Endometrial microvascular endothelial cells (primary cell): ENCODE measurements around the gene VILL. TPM values are rescaled to one million over a fixed set of nuclear protein-coding genes. Genes with fewer than 3 reads are reported as not detected.
"Not testable (repeated sequence)": the region's sequence is repeated elsewhere in the genome, so short reads cannot be mapped to it uniquely, and the experiment has no call there.

Experiments
- in situ Hi-C: cut with HindIII; loops from 2 replicates; pipeline ENCODE4 v1.10.0; 2017; ENCODE audit warnings: low sequenced_read_pairs, low pct_unique_long_range_greater_than_20kb; ENCODE audit errors: inconsistent ontology term
- total RNA-seq: library from RNA; depleted of rRNA; stranded (reverse); fragments of >200 nt; gene quantifications from one replicate; pipeline ENCODE4 v1.2.3, GENCODE V29; 2015; ENCODE audit errors: inconsistent ontology term

The VILL gene
- total RNA-seq, 1 donor from 2014 or later: 4.4 TPM

DNA sequence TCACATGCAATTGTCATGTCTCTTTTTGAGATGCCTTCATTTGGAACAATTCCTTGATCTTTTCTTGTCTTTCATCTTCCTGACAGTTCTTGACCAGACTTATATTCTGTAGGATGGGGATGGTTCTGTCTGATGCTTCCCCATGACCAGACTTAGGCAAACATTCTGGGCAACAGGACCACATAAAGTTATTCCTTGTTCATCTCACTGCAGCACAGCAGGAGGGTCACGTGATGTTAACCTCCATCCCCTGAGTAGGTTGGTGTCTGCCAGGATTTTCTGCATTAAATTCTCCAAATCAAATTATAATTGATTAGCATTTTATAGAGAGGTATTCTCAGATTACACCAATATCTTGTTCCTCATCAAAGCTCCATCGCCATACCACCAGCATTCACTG, 56.2 kb downstream of the VILL start:
- in situ Hi-C loops: no loop called here

DNA sequence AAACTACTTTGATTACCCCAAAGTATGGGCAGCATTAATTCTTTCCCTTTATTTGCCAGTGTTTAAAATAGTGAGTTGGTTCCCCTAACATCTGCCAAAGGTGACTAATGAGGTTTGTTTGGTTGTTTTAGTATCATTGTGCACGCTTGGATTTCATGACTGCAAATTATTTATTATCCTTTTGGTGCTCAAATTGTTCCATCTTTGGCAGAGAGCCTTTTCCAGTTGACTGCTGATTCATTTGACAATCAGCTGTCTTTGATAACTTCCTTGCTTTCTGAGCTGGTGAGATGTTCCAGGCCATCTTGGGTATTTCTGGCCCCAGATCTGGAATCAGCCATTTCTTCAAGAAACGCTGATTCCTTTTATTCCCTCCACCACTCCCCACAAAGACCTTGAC, 57.3 kb downstream of the VILL start:
- in situ Hi-C loops: no loop called here

DNA sequence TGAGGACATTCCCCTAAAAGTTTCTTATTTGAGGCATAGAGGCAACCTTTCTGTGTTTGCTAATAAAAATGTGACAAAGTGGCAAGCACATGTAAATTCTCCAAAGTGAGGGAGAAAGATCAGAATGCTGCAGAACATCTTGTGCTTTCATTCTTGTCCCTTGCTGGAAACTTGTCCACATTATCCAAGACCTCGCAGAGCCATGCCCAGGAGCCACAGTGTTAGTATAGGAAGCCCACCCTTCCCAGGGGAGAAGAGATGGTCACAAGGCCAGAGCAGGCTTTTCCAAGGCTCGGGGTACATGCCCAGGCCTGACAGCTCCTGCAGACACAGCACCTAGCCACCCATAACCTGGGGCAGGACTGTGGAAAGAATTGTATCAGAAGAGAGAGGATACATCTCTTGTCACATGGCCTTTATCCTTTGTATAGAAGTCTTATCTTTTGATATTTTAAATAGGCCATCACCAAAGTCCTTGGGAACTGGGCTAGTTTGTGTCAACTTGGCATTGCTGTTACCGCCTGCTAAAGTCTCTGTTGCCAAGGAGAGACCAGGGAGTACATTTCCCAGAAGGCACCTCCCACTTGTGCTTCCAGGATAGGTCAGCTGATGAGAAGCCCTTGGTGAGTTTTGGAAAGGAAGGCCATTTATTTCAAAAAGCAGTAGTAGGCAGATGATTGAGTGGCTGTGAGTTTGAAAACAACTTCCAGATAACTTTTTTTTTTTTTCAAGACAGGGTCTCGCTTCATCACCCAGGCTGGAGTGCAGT, 59.0 kb downstream of the VILL start:
- in situ Hi-C loops: no loop called here

DNA sequence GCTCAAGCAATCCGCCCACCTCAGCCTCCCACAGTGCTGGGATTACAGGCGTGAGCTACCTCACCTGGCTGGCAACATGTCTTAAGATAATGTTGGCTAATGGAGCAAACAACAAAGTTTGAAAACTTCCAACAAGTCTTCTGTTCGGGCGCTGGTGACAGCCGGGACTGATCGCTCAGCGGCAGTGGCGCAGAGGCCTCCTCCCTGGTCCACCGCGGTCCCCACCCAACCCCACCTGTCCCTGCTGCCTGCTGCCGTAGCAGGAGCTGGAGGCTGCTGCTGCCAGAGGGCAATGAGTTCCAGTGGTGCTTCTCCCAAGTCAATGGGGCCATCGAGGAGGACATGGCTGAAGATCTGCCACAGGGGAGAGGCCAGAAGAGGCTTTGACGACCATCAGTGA, 60.5 kb downstream of the VILL start:
- in situ Hi-C loops: no loop called here

DNA sequence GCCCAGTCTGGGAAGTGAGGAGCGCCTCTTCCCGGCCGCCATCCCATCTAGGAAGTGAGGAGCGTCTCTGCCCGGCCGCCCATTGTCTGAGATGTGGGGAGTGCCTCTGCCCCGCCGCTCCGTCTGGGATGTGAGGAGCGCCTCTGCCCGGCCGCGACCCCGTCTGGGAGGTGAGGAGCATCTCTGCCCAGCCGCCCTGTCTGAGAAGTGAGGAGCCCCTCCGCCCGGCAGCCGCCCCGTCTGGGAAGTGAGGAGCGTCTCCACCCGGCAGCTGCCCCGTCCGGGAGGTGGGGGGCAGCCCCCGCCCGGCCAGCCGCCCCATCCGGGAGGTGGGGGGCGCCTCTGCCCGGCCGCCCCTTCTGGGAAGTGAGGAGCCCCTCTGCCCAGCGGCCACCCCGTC, 62.7 kb downstream of the VILL start:
- in situ Hi-C loops: not testable (repeated sequence)

DNA sequence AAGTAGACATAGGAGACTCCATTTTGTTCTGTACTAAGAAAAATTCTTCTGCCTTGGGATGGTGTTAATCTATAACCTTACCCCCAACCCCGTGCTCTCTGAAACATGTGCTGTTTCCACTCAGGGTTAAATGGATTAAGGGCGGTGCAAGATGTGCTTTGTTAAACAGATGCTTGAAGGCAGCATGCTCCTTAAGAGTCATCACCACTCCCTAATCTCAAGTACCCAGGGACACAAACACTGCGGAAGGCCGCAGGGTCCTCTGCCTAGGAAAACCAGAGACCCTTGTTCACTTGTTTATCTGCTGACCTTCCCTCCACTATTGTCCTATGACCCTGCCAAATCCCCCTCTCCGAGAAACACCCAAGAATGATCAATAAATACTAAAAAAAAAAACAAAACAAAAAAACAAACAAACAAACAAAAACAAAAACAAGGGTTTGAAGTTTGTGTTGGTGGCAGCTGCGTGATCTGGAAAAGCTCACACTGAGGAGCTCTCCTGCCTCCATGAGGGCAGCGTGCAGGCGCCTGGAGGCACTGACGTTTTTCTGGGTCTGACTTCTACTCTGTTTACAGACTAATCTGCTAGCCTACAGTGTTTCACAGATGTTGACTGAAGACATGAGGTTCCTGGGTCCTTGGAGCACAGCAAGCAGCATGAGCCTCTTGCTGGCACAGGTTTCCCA, 63.4 kb downstream of the VILL start:
- in situ Hi-C loops: not testable (repeated sequence)

DNA sequence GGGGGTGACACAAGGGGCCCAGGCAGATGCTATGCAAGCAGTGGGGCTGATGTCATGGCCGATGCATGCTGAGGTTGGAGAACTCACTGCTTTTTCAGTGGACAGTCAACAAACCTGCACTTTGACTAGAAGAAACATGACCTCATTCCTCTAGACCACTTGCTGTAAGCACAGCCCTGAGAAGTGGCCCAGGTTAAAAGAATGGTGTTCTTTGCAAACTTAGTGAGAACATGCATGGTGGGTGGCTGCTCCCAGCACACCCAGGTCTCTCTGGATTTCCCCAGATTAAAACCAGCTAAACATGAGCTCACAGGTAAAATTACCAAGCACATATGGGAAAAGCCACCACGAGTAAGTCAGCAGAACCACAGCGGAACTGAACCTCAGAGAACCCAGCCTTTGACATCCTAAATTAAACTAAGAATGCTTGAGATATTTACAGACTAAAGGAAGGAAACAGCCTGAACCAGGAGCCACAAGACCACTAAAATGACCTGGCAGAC, 64.0 kb downstream of the VILL start:
- in situ Hi-C loops: no loop called here

Other genes starting within 250 kb of the VILL start
- gene CTDSPL, start 128.9 kb upstream of the VILL start, total RNA-seq: 17.2 TPM
- gene PLCD1, start 38.9 kb downstream of the VILL start, total RNA-seq: 10.1 TPM
- gene DLEC1, start 48.4 kb downstream of the VILL start, total RNA-seq: not detected
- 53.8 TPM for gene ACAA1, start 146.3 kb downstream of the VILL start, total RNA-seq
- 39.3 TPM for gene MYD88, start 147.9 kb downstream of the VILL start, total RNA-seq
- 31.7 TPM for gene OXSR1, start 174.8 kb downstream of the VILL start, total RNA-seq